CMK (cell line): ENCODE results near the gene PHTF1.

ENCODE experiments used
- DNase-seq: peaks from one replicate; pipeline ENCODE4 v3.0.0-alpha.2; 2010; ENCODE audit warnings: low read depth

Gene PHTF1

DNA sequence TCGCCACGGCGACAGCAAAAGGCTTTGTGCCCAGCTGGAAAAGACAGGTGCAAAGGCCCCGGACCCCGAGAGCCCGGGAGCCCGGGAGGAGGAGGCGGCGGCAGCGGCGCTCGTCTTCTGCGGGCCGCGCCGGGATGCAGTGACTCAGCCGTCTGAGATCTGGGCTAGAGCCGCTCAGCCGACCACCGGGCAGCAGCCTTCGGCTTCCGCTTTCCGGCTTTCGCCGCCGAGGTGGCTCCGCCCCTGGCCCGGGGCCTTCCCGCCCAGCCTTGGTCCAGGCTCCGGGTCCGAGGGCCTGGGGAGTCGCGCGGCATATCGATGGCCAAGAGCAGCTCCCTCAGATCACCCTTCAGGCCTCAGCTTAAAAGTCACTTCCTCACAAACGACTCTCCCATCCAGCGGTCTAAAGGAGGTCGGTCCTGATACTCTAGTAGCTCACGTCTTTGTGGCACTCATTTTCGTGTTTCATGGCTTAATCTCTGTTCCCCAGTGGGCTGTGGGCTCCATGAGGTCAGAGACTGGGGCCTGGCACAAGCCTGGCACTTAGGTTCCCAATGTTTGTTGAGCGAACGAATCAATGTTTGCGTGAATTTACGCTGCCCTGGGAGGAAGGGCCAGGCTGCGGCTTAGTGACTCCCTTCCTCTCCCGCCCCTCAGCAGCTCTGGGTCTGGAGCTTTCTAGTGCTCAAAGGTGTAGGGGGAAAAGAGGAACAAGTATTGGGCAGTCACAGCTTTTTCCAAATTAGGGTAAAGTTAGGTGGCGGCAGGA is at the start of gene PHTF1:
Gene PHTF1 (minus strand): TSS at position 154 of the 769 bp plus-strand sequence. CDS start 783 bp downstream, outside the sequence.
- DNase-seq, result peak; percentile 62

GRCh38 chr1:113808450-113809195 is 49.3 kb upstream of the PHTF1 start:
- DNase-seq, result no peak

- DNase-seq, result no peak
Measured at GRCh38 chr1:113805639-113806038, 46.4 kb upstream of the PHTF1 start.

- DNase-seq, result no peak
Measured at GRCh38 chr1:113805256-113805531, 45.9 kb upstream of the PHTF1 start.

DNA sequence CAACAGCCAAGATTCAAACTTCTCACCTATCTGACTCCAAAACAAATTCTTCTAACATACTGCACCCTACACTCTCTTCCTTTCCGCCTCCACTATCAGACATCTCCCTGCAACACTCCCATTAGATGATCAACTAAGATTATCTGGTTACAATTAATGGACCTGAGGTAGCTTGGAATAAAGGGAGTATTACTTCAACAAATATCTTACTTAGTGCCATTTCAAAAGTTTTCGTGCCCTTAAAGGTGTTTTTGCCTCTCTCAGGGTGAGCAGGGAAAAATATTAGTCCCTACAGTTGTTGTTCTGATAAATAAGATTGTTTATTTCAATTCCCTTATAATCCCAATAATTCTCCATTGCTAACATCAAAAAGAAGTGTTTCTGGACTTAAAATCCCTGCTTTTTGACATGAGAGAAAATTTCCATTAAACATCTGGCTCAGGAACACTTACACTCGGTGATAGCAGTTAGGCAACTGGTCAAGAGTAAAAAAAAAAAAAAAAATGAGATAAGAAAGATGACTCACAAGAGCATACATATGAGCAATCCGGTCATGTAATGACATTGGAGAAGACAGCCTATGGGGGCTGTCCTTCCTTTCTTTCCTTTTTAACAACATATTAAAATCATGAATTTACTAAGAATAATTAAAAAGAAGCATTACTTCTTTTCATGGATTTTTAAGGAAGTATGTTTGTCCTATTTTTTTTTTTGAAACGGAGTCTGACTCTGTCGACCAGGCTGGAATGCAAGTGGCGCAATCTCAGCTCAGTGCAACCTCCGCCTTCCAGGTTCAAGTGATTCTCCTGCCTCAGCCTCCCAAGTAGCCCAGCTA is 45.4 kb upstream of the PHTF1 start:
- no peak for DNase-seq

GRCh38 chr1:113802367-113803007 is 43.2 kb upstream of the PHTF1 start:
- DNase-seq, result no peak

DNA sequence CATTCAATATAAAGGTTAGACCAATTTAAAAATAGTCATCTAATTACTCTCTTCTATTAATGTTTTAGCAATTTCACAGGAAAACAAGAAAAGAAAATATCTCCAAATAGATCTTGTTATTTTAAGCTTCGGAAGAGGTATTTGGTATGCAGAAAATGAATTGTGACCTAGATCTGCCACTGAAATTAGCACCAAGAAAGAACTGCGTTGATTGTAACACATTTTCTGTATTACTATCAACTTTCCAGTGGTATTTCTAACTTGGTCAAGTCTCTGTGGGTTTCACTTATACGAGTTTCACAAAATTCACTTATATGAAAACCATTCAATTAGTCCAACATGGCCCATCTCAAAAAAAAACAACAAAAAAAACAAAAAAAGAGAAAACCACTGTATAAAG is 41.2 kb upstream of the PHTF1 start:
- no peak for DNase-seq

- no peak for DNase-seq
Measured at GRCh38 chr1:113797472-113797871, 38.2 kb upstream of the PHTF1 start.

DNA sequence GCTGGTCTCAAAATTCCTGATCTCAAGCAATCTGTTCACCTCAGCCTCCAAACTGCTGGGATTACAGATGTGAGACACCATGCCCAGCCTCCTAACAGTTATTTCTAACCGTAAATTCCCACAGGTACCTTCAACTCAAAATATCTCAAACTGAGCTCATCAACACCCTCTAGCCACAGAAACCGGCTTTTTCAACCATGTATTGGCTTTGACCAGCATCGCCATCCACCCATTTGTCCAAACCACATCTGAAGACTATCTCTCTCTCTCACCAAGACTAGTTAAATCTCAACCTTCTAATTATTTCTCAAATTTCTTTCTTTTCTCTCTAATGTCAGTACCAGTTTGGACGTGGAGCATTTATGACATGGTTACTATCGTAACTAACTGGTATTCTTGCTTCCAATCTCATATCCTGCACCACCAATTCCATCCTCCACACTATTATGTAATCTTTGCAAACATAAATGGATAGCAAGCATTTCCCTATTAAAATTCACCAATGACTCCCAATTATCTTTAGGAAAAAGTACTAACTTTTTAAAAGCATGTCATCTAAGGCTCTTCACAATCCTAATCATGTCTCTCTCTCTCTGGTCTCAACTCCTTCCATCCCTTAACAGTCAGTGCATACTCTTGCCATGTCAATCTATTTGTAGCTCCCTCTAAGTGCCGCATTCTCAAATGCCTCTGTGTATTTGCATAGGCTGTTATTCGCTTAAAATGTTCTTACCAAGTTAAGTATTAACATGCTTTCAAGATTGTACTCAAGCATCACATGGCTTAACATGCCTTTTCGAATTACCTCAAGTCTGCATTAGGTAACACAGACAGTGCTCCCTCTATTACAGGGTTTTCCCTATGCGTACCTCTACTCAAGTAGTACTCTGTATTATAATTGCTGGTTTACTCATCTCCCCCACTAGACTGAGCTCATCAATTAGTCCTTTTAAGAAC is 34.9 kb upstream of the PHTF1 start:
- DNase-seq, result no peak

GRCh38 chr1:113792986-113793385 is 33.7 kb upstream of the PHTF1 start:
- DNase-seq, result no peak

DNA sequence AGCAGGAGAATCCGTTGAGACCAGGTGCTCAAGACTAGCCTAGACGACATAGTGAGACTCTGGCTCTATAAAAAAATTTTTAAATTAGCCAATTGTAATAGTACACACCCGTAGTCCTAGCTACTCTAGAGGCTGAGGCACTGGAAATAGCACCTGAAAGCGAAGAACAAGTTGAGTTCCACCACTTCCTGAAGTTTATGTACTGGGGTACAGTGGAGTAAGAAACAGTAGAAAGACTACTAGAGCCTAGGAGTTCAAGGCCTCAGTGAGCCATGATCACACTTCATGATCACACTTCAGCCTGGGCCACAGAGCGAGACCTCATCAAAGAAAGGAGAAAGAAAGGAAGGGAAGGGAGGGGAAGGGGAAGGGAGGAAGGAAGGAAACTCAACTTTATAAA is 33.2 kb upstream of the PHTF1 start:
- DNase-seq, result no peak

GRCh38 chr1:113788802-113789201 is 29.5 kb upstream of the PHTF1 start:
- no peak for DNase-seq

DNA sequence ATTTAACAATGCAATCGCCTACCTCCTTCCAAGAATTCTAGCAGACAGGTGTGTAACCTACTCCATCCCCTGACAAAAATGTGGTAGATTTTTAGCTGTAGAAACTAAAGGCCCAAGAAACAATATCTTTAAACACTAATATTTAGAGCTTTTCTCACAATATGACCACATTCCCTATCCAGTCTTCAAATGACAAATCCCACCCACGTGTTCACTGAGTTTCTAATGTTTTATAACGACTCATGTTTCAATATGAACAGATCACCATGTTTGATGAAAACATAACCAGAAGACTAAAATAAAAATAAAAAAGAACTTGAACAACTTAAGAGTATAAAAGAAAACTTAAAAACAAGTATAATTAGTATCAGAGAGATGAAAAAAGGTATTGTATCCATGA is 28.4 kb upstream of the PHTF1 start:
- no peak for DNase-seq

DNA sequence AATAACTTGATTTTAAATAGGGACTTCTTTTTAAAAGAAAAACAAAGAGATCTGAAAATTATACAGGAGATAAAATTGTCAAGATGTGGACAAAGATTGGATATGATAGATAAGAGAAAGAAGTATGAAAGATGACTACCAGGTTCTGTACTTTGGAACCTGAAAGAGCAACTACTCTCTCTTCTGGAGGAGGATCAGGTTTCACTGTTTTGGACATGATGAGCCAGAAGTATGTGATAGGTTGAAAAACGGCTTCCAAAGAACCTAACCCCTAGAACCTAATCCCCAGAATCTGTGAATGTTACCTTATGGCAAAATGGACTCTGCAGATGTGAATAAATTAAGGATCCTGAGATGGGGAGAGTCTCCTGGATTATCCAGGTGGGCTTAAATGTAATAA is 26.8 kb upstream of the PHTF1 start:
- no peak for DNase-seq

DNA sequence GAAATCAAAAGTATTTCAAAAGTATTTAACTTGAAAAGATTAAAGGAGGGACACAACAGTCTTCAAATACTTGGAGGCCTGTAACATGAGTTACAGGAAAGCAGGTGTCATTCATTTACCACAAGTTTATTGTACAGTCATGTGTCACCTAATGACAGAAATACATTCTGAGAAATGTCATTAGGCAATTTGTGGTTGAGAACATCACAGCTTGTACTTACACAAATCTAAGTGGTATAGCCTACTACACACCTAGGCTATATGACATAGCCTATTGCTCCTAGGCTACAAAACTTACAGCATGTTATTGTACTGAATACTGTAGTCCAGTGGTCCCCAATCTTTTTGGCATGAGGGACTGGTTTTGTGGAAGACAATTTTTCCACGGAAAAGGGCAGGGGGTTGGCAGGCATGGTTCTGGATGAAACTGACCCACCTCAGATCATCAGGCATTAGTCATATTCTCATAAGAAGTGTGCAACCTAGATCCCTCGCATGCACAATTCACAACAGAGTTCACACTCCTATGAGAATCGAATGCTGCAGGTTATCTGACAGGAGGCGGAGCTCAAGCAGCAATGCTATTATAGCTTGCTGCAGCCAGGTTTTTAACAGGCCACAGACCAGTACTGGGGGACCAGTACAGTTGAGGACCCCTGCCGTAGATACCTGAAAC is 25.0 kb upstream of the PHTF1 start:
- DNase-seq, result no peak

DNA sequence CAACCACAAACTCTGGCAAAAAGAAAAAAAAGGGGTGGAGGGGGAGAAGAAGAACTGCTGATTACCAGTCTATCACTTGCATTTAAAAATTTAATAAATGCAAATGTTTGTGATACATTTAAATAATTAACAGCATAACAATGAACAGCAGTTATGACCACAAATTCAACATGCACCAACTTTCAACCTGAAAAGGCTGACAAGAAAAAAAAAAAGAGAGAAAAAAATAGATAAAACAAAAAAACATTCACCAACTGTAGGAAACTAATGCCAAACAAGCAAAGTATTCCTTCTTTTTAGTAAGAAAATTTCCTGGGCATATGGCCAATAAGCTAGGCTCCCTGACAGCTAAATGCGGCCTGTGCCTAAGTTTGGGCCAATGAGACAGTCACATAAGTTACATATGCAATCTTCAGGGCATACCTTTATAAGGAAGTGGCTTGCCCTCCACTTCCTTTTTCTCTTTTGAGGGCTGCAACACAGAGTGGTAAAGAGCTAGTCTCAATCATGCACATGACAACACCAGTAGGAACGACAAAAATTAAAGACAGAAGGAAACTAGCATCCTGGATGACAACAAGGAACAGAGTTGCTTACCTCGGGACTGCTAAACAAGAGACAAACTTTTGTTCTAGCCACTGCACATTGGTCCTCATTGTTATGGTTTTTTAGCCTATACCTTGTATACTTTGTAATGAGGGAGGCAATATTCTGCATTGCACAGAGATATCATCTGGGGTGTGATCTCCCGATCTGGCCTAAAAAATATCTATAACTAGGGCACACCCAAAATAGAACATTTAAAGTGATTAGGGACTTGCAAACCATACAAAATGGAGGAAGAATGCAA is 24.2 kb upstream of the PHTF1 start:
- peak; percentile 63 for DNase-seq

- DNase-seq, result no peak
Measured at GRCh38 chr1:113782406-113782805, 23.1 kb upstream of the PHTF1 start.

GRCh38 chr1:113780374-113781146 is 21.3 kb upstream of the PHTF1 start:
- DNase-seq, result no peak

GRCh38 chr1:113779542-113779941 is 20.3 kb upstream of the PHTF1 start:
- DNase-seq, result no peak
